WTC11 (cell line): ENCODE data around the gene DNAJC3. TPM values are rescaled to one million over a fixed set of nuclear protein-coding genes. Genes with fewer than 3 reads are reported as not detected.

Experiments used
- ATAC-seq: fragments of 200-7000 bp; cut with Tn5 transposase; 2 replicates; pipeline ENCODE4 v1.10.0; 2021; ENCODE audit warnings: mild to moderate bottlenecking, moderate library complexity
- CTCF ChIA-PET: fragments of 300-600 bp; sonication (Branson Sonifier 250); formaldehyde crosslinking; loops from one replicate; lab custom pipeline; 2021; ENCODE audit warnings: antibody characterized with exemption; lab: Charles Lee
- POLR2A ChIA-PET: fragments of 350-600 bp; sonication (Branson Sonifier 250); formaldehyde crosslinking; loops from one replicate; lab custom pipeline; 2021; ENCODE audit warnings: antibody characterized with exemption; lab: Charles Lee
- DNase-seq: peaks from one replicate; pipeline ENCODE4 v3.0.0; 2021; ENCODE audit warnings: low spot score
- H3K27ac Mint-ChIP-seq: 2 replicates; pipeline ENCODE4 v1.8.0; 2021; ENCODE audit warnings: mixed read lengths
- H3K27me3 Mint-ChIP-seq: 2 replicates; pipeline ENCODE4 v1.8.0; 2021; ENCODE audit warnings: low read depth, mild to moderate bottlenecking, moderate library complexity, mixed read lengths
- H3K36me3 Mint-ChIP-seq: 2 replicates; pipeline ENCODE4 v1.8.0; 2021; ENCODE audit warnings: mixed read lengths
- H3K4me1 Mint-ChIP-seq: 2 replicates; pipeline ENCODE4 v1.8.0; 2022; ENCODE audit warnings: mixed read lengths
- H3K4me3 Mint-ChIP-seq: 2 replicates; pipeline ENCODE4 v1.8.0; 2021; ENCODE audit warnings: mild to moderate bottlenecking, moderate library complexity, mixed read lengths
- H3K9me3 Mint-ChIP-seq: 2 replicates; pipeline ENCODE4 v1.8.0; 2021; ENCODE audit warnings: mixed read lengths
- ATF2 ChIP-seq: sonication (generic); formaldehyde crosslinking; IDR thresholded peaks from 2 replicates; pipeline ENCODE4 v1.8.1; 2022; ENCODE audit warnings: low read depth, missing genetic modification reagents, borderline replicate concordance
- ATF3 ChIP-seq: sonication (generic); formaldehyde crosslinking; conservative IDR thresholded peaks from 2 replicates; pipeline ENCODE4 v1.8.1; 2022; ENCODE audit warnings: mild to moderate bottlenecking, missing genetic modification reagents
- ATF6 ChIP-seq: sonication (generic); formaldehyde crosslinking; IDR thresholded peaks from 2 replicates; pipeline ENCODE4 v1.8.1; 2023; ENCODE audit warnings: mild to moderate bottlenecking, missing genetic modification reagents
- CBFB ChIP-seq: sonication (generic); formaldehyde crosslinking; IDR thresholded peaks from 2 replicates; pipeline ENCODE4 v1.8.1; 2022; ENCODE audit warnings: mild to moderate bottlenecking, low read depth, missing genetic modification reagents
- CREB1 ChIP-seq: sonication (generic); formaldehyde crosslinking; IDR thresholded peaks from 2 replicates; pipeline ENCODE4 v1.8.0; 2023; ENCODE audit warnings: mild to moderate bottlenecking, missing genetic modification reagents
- EMX1 ChIP-seq: fragments of 250-450 bp; sonication (Bioruptor Pico); IDR thresholded peaks from 2 replicates; pipeline ENCODE4 v1.8.0; 2021; ENCODE audit warnings: mild to moderate bottlenecking
- ESRRA ChIP-seq: sonication (generic); formaldehyde crosslinking; IDR thresholded peaks from 2 replicates; pipeline ENCODE4 v1.8.1; 2022; ENCODE audit warnings: mild to moderate bottlenecking, missing genetic modification reagents, borderline replicate concordance
- FOXK1 ChIP-seq: sonication (generic); formaldehyde crosslinking; IDR thresholded peaks from 2 replicates; pipeline ENCODE4 v1.8.0; 2022; ENCODE audit warnings: mild to moderate bottlenecking, moderate library complexity, missing genetic modification reagents
- GABPB1 ChIP-seq: sonication (generic); formaldehyde crosslinking; IDR thresholded peaks from 2 replicates; pipeline ENCODE4 v1.8.1; 2023; ENCODE audit warnings: mild to moderate bottlenecking, missing genetic modification reagents
- GRHL2 ChIP-seq: fragments of 250-450 bp; sonication (Bioruptor Pico); IDR thresholded peaks from 2 replicates; pipeline ENCODE4 v1.8.0; 2022; ENCODE audit warnings: mild to moderate bottlenecking, moderate library complexity; ENCODE audit not compliant: insufficient replicate concordance, severe bottlenecking
- MLX ChIP-seq: sonication (generic); formaldehyde crosslinking; IDR thresholded peaks from 2 replicates; pipeline ENCODE4 v1.8.1; 2023; ENCODE audit warnings: mild to moderate bottlenecking, missing genetic modification reagents, moderate library complexity
- MXD4 ChIP-seq: fragments of 250-450 bp; sonication (Bioruptor Pico); IDR thresholded peaks from 2 replicates; pipeline ENCODE4 v1.8.0; 2021; ENCODE audit warnings: mild to moderate bottlenecking, moderate library complexity, borderline replicate concordance
- NR3C1 ChIP-seq: sonication (generic); formaldehyde crosslinking; conservative IDR thresholded peaks from 2 replicates; pipeline ENCODE4 v1.8.1; 2023; ENCODE audit warnings: low read depth, mild to moderate bottlenecking, missing genetic modification reagents
- OVOL2 ChIP-seq: fragments of 250-450 bp; sonication (Bioruptor Pico); IDR thresholded peaks from 2 replicates; pipeline ENCODE4 v1.9.0; 2021; ENCODE audit warnings: mild to moderate bottlenecking, borderline replicate concordance
- TEAD4 ChIP-seq: sonication (generic); formaldehyde crosslinking; IDR thresholded peaks from 2 replicates; pipeline ENCODE4 v1.8.0; 2022; ENCODE audit warnings: mild to moderate bottlenecking, missing genetic modification reagents
- ZNF138 ChIP-seq: sonication (generic); formaldehyde crosslinking; conservative IDR thresholded peaks from 2 replicates; pipeline ENCODE4 v1.8.1; 2022; ENCODE audit warnings: mild to moderate bottlenecking, moderate library complexity, missing genetic modification reagents
- ZNF263 ChIP-seq: sonication (generic); formaldehyde crosslinking; IDR thresholded peaks from 2 replicates; pipeline ENCODE4 v1.8.1; 2022; ENCODE audit warnings: low read depth, mild to moderate bottlenecking, moderate library complexity, missing genetic modification reagents
- ZNF281 ChIP-seq: sonication (generic); formaldehyde crosslinking; IDR thresholded peaks from 2 replicates; pipeline ENCODE4 v1.8.0; 2023; ENCODE audit warnings: mild to moderate bottlenecking, missing genetic modification reagents
- ZNF317 ChIP-seq: sonication (generic); formaldehyde crosslinking; IDR thresholded peaks from 2 replicates; pipeline ENCODE4 v1.8.1; 2023; ENCODE audit warnings: low read depth, mild to moderate bottlenecking, moderate library complexity, missing genetic modification reagents, borderline replicate concordance
- ZNF416 ChIP-seq: fragments of 250-450 bp; sonication (Bioruptor Pico); IDR thresholded peaks from 2 replicates; pipeline ENCODE4 v1.9.0; 2021; ENCODE audit warnings: mild to moderate bottlenecking, inconsistent platforms
- ZNF425 ChIP-seq: fragments of 250-450 bp; sonication (Bioruptor Pico); conservative IDR thresholded peaks from 2 replicates; pipeline ENCODE4 v1.9.0; 2021; ENCODE audit warnings: mild to moderate bottlenecking
- ZNF512 ChIP-seq: sonication (generic); formaldehyde crosslinking; IDR thresholded peaks from 2 replicates; pipeline ENCODE4 v1.8.1; 2022; ENCODE audit warnings: missing genetic modification reagents, borderline replicate concordance
- ZNF671 ChIP-seq: fragments of 250-450 bp; sonication (Bioruptor Pico); IDR thresholded peaks from 2 replicates; pipeline ENCODE4 v1.8.0; 2021; ENCODE audit warnings: mild to moderate bottlenecking
- total RNA-seq: library from RNA; stranded (reverse); gene quantifications from 3 replicates; pipeline ENCODE4 v1.2.3, GENCODE V29; 2021

DNAJC3 gene
- total RNA-seq, 1 experiment from 2014 or later, result 20.0 TPM

- TF ChIP-seq ATF6, result no peak
- TF ChIP-seq ZNF512 (CRISPR knock-in tag), result no peak
- no peak for TF ChIP-seq ZNF425
- no peak for TF ChIP-seq ZNF138 (CRISPR knock-in tag)
- no peak for TF ChIP-seq ZNF416
- no peak for TF ChIP-seq FOXK1 (CRISPR knock-in tag)
- TF ChIP-seq TEAD4 (CRISPR knock-in tag), result no peak
- TF ChIP-seq ZNF671, result no peak
- TF ChIP-seq OVOL2 (CRISPR knock-in tag), result no peak
- TF ChIP-seq EMX1 (CRISPR knock-in tag), result no peak
- TF ChIP-seq ESRRA, result no peak
These were observed 102.6 kb downstream of the DNAJC3 start (continued) for GRCh38 chr13:95779522-95779921.

GRCh38 chr13:95781016-95781415 is 104.1 kb downstream of the DNAJC3 start:
- Mint-ChIP-seq H3K27ac (no peak overlapping the region), H3K4me3 (no peak overlapping the region), H3K27me3 (no peaks in the 10 kb centered on the region), H3K36me3 (peaks cover 10% of the 10 kb centered on the region), H3K9me3 (0 out of 2 replicates have a peak, but pooled peaks cover 4% of the 10 kb centered on the region), H3K4me1 (peaks cover 5% of the 10 kb centered on the region; the same call in 1 of the 2 replicates)
- DNase-seq (no peak), ATAC-seq (no peak; the same call in 1 of the 2 replicates)
- CTCF ChIA-PET, result interaction anchor here (0.7 to 1.3 kb wide), 2 partner anchors 53 to 76 kb away, joined by 3 read pairs; no protein-coding TSS in a partner anchor
- POLR2A ChIA-PET, result no interaction called here
- TF ChIP-seq ZNF281 (CRISPR knock-in tag), result no peak
- no peak for TF ChIP-seq ZNF263 (CRISPR knock-in tag)
- no peak for TF ChIP-seq MXD4
- TF ChIP-seq GABPB1 (CRISPR knock-in tag), result no peak
- TF ChIP-seq CBFB, result no peak
- no peak for TF ChIP-seq ZNF138 (CRISPR knock-in tag)
- TF ChIP-seq NR3C1 (CRISPR knock-in tag), result no peak
- TF ChIP-seq CREB1 (CRISPR knock-in tag), result no peak
- TF ChIP-seq ZNF425, result no peak
- no peak for TF ChIP-seq ZNF317 (CRISPR knock-in tag)
- no peak for TF ChIP-seq GRHL2 (CRISPR knock-in tag)
- no peak for TF ChIP-seq ZNF671
- no peak for TF ChIP-seq MLX (CRISPR knock-in tag)
- TF ChIP-seq ATF2 (CRISPR knock-in tag), result no peak
- TF ChIP-seq ATF3 (CRISPR knock-in tag), result no peak
